MCF 10A (cell line): ENCODE results near the gene RIMS1. TPM values are rescaled to one million over a fixed set of nuclear protein-coding genes. Genes with fewer than 3 reads are reported as not detected.

Experiments used
- BruUV-seq: library from RNA; stranded (reverse); fragments of 400-500 nt; replicated peaks from 2 replicates; lab custom pipeline; 2021; lab: Mats Ljungman, UMichigan
- CTCF ChIA-PET: fragments of 300-600 bp; sonication (Branson Sonifier 250); formaldehyde crosslinking; extraction: SDS; loops from one replicate; lab custom pipeline; 2021; ENCODE audit warnings: antibody characterized with exemption, inconsistent platforms; lab: Yijun Ruan, JAX
- POLR2A ChIA-PET: fragments of 300-600, 350-650 bp; sonication (Branson Sonifier 250); formaldehyde crosslinking; extraction: SDS; loops from one replicate; lab custom pipeline; 2020; ENCODE audit warnings: antibody characterized with exemption, inconsistent platforms; lab: Yijun Ruan, JAX
- DNase-seq: peaks from one replicate; pipeline ENCODE4 v3.0.0-alpha.2; 2018; ENCODE audit not compliant: unreplicated experiment
- H3K27ac Mint-ChIP-seq: one replicate; pipeline ENCODE4 v1.8.0; 2022; ENCODE audit warnings: mild to moderate bottlenecking, low read depth, mixed read lengths; ENCODE audit not compliant: unreplicated experiment
- H3K27me3 Mint-ChIP-seq: one replicate; pipeline ENCODE4 v1.8.0; 2022; ENCODE audit warnings: mixed read lengths; ENCODE audit not compliant: insufficient read depth, unreplicated experiment
- H3K36me3 Mint-ChIP-seq: one replicate; pipeline ENCODE4 v1.8.0; 2022; ENCODE audit warnings: mild to moderate bottlenecking, moderate library complexity, mixed read lengths; ENCODE audit not compliant: insufficient read depth, unreplicated experiment
- H3K4me1 Mint-ChIP-seq: one replicate; pipeline ENCODE4 v1.8.0; 2022; ENCODE audit warnings: mixed read lengths; ENCODE audit not compliant: insufficient read depth, unreplicated experiment
- H3K4me3 Mint-ChIP-seq: one replicate; pipeline ENCODE4 v1.8.0; 2022; ENCODE audit warnings: mild to moderate bottlenecking, moderate library complexity, mixed read lengths; ENCODE audit not compliant: unreplicated experiment
- H3K9me3 Mint-ChIP-seq: one replicate; pipeline ENCODE4 v1.8.0; 2022; ENCODE audit warnings: mixed read lengths; ENCODE audit not compliant: unreplicated experiment
- intact Hi-C: fragments of 100-400 bp; cut with micrococcal nuclease; formaldehyde crosslinking; loops from 2 replicates; pipeline ENCODE4 v1.14.1; 2022
- total RNA-seq: library from RNA; stranded (reverse); gene quantifications from 2 replicates; pipeline ENCODE4 v1.2.3, GENCODE V29; 2022
- TF ChIP-seq, protein P1 (sequence below): fragments of 200-600 bp; IDR thresholded peaks from one replicate; pipeline ENCODE4 v1.8.0; 2022; ENCODE audit warnings: antibody characterized with exemption, mild to moderate bottlenecking; ENCODE audit not compliant: unreplicated experiment

The RIMS1 gene
- total RNA-seq, 1 experiment from 2014 or later = not detected

GRCh38 chr6:72262254-72262653, 375.9 kb downstream of the RIMS1 start:
- ChIA-PET CTCF (no interaction called here), POLR2A (no interaction called here)
- Mint-ChIP-seq H3K27ac (no peak overlapping the region), H3K4me3 (no peak overlapping the region), H3K9me3 (no peaks in the 10 kb centered on the region), H3K36me3 (no peaks in the 10 kb centered on the region), H3K4me1 (no peaks in the 10 kb centered on the region), H3K27me3 (peaks cover 82% of the 10 kb centered on the region)
- no TSS peak for BruUV-seq
- intact Hi-C loops = no loop called here
- TF ChIP-seq, protein P1, sequence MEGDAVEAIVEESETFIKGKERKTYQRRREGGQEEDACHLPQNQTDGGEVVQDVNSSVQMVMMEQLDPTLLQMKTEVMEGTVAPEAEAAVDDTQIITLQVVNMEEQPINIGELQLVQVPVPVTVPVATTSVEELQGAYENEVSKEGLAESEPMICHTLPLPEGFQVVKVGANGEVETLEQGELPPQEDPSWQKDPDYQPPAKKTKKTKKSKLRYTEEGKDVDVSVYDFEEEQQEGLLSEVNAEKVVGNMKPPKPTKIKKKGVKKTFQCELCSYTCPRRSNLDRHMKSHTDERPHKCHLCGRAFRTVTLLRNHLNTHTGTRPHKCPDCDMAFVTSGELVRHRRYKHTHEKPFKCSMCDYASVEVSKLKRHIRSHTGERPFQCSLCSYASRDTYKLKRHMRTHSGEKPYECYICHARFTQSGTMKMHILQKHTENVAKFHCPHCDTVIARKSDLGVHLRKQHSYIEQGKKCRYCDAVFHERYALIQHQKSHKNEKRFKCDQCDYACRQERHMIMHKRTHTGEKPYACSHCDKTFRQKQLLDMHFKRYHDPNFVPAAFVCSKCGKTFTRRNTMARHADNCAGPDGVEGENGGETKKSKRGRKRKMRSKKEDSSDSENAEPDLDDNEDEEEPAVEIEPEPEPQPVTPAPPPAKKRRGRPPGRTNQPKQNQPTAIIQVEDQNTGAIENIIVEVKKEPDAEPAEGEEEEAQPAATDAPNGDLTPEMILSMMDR = no peak
- DNase-seq = no peak

GRCh38 chr6:72267470-72267869, 381.1 kb downstream of the RIMS1 start:
- no peak for DNase-seq
- TF ChIP-seq, protein P1 = no peak
- no peak overlapping the region for H3K4me3 Mint-ChIP-seq
- intact Hi-C loops = no loop called here
- BruUV-seq = no TSS peak
- H3K36me3 Mint-ChIP-seq = no peaks in the 10 kb centered on the region
- no peak overlapping the region for H3K27ac Mint-ChIP-seq
- POLR2A ChIA-PET = no interaction called here
- CTCF ChIA-PET = no interaction called here
- no peaks in the 10 kb centered on the region for H3K9me3 Mint-ChIP-seq
- H3K27me3 Mint-ChIP-seq = peaks cover 90% of the 10 kb centered on the region
- H3K4me1 Mint-ChIP-seq = no peaks in the 10 kb centered on the region

DNA sequence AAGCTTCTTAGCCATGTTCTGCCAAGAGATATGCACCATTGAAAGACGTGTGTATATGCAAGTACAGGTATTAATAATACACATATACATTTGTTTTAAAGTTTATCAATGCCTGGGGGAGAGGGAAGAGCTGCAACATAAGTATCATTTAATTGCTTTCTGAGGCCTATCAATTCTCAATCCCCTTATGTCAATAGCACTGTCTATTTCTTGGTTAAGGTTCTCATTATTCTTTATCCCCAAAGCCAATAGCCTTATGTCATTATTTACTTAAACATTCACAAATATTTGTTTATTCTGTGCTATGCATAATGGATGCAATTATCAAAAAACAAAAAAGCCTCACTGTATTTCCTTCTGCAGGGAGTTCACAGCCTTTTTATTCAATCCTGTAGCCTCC, 385.2 kb downstream of the RIMS1 start:
- TF ChIP-seq, protein P1 = no peak
- Mint-ChIP-seq H3K4me3 (no peak overlapping the region), H3K27ac (no peak overlapping the region), H3K27me3 (peaks cover 75% of the 10 kb centered on the region), H3K36me3 (no peaks in the 10 kb centered on the region), H3K9me3 (no peaks in the 10 kb centered on the region), H3K4me1 (no peaks in the 10 kb centered on the region)
- ChIA-PET POLR2A (no interaction called here), CTCF (no interaction called here)
- intact Hi-C loops = no loop called here
- DNase-seq = no peak
- BruUV-seq = no TSS peak

GRCh38 chr6:72272958-72273357, 386.6 kb downstream of the RIMS1 start:
- Mint-ChIP-seq H3K4me1 (no peaks in the 10 kb centered on the region), H3K36me3 (no peaks in the 10 kb centered on the region), H3K27ac (no peak overlapping the region), H3K4me3 (no peak overlapping the region), H3K9me3 (no peaks in the 10 kb centered on the region), H3K27me3 (peaks cover 63% of the 10 kb centered on the region)
- ChIA-PET POLR2A (no interaction called here), CTCF (no interaction called here)
- BruUV-seq = no TSS peak
- no peak for DNase-seq
- intact Hi-C loops = no loop called here
- TF ChIP-seq, protein P1 = no peak
